BJ (cell line): Measurements from ENCODE around the gene RPL9. TPM values are rescaled to one million over a fixed set of nuclear protein-coding genes. Genes with fewer than 3 reads are reported as not detected.

ENCODE experiments used
- CTCF ChIA-PET: fragments of 350-600 bp; formaldehyde crosslinking; extraction: SDS; loops from one replicate; lab custom pipeline; 2021; ENCODE audit warnings: antibody characterized with exemption, inconsistent platforms; lab: Yijun Ruan, JAX
- POLR2A ChIA-PET: fragments of 300-600 bp; sonication (Branson Sonifier 250); formaldehyde crosslinking; extraction: SDS; loops from one replicate; lab custom pipeline; 2021; ENCODE audit warnings: antibody characterized with exemption; lab: Charles Lee
- DNase-seq: peaks from one replicate; pipeline ENCODE4 v3.0.0-alpha.2; 2011; ENCODE audit warnings: low read depth
- H3K27me3 ChIP-seq: 2 replicates; pipeline ENCODE4 v1.6.0; 2011; ENCODE audit warnings: low read length; ENCODE audit not compliant: control insufficient read depth, insufficient read depth
- H3K36me3 ChIP-seq: 2 replicates; pipeline ENCODE4 v1.5.1; 2011; ENCODE audit warnings: low read length; ENCODE audit not compliant: control insufficient read depth, insufficient read depth
- H3K4me3 ChIP-seq: 2 replicates; pipeline ENCODE4 v1.5.1; 2011; ENCODE audit warnings: low read depth, mild to moderate bottlenecking, control low read depth, low read length
- CTCF ChIP-seq: IDR thresholded peaks from 2 replicates; pipeline ENCODE4 v1.5.1; 2011; ENCODE audit warnings: low read depth, mild to moderate bottlenecking, control low read depth, inconsistent platforms, low read length, moderate library complexity; ENCODE audit not compliant: insufficient read depth
- polyA plus RNA-seq: library from polyadenylated mRNA; depleted of rRNA; stranded (reverse); fragments of >200 nt; gene quantifications from 2 replicates; pipeline ENCODE4 v1.2.3, GENCODE V29; 2011

Gene RPL9
- polyA plus RNA-seq, 1 experiment, result 458 TPM

GRCh38 chr4:39490322-39490721 lies 31.6 kb upstream of the RPL9 start:
- H3K36me3 ChIP-seq, result no peaks in the 10 kb centered on the region
- TF ChIP-seq CTCF, result no peak
- no peak for DNase-seq
- no peak overlapping the region for H3K4me3 ChIP-seq
- ChIA-PET CTCF (interaction anchor here (1.5 to 1.8 kb wide), 2 partner anchors 19 to 21 kb away, joined by 3 to 5 read pairs; no protein-coding TSS in a partner anchor), POLR2A (no interaction called here)
- H3K27me3 ChIP-seq, result no peaks in the 10 kb centered on the region

DNA sequence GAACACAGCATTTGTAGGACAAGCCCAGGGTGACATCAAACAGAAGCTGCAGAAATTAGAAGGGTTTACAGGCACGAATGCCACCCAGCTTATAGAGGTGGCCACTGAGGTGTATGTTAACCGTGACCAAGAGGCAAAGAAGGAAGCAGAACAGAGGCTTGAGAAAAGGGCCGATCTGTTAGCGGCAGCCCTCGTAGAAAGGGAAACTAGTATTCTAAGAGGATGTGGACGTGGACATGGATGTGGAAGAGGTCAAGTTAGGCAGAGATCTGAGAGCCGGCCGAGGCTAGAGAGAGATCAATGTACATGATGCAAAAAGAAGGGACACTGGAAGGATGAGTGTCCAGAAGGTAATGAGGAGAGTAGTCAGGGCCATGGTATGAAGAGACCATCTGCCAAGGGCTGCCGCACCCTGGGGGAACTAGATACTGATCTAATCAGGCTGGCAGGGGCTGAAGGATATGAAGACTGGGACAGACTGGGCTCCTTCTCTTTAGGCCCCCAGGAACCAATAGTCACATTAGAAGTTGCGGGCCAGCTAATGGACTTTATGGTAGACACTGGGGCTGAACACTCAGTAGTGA lies 27.6 kb upstream of the RPL9 start:
- H3K36me3 ChIP-seq, result no peaks in the 10 kb centered on the region
- H3K27me3 ChIP-seq, result no peaks in the 10 kb centered on the region
- DNase-seq, result no peak
- no peak overlapping the region for H3K4me3 ChIP-seq
- CTCF ChIA-PET, result no interaction called here
- POLR2A ChIA-PET, result no interaction called here
- no peak for TF ChIP-seq CTCF

GRCh38 chr4:39484582-39485272 lies 26.0 kb upstream of the RPL9 start:
- DNase-seq, result no peak
- no peak for TF ChIP-seq CTCF
- ChIA-PET POLR2A (no interaction called here), CTCF (interaction anchor here (1.3 kb wide), 1 partner anchor 15 kb away, joined by 3 read pairs; no protein-coding TSS in a partner anchor)
- Histone ChIP-seq H3K36me3 (no peaks in the 10 kb centered on the region), H3K4me3 (no peak overlapping the region), H3K27me3 (no peaks in the 10 kb centered on the region)

- DNase-seq, result no peak
- H3K36me3 ChIP-seq, result no peaks in the 10 kb centered on the region
- POLR2A ChIA-PET, result no interaction called here
- no peak overlapping the region for H3K4me3 ChIP-seq
- H3K27me3 ChIP-seq, result no peaks in the 10 kb centered on the region
- TF ChIP-seq CTCF, result no peak
- CTCF ChIA-PET, result interaction anchor here (1.1 kb wide), 1 partner anchor 177 kb away, joined by 3 read pairs; no protein-coding TSS in a partner anchor
Observed at GRCh38 chr4:39480902-39481695, 22.4 kb upstream of the RPL9 start.

- Histone ChIP-seq H3K4me3 (no peak overlapping the region), H3K36me3 (no peaks in the 10 kb centered on the region), H3K27me3 (no peaks in the 10 kb centered on the region)
- POLR2A ChIA-PET, result no interaction called here
- TF ChIP-seq CTCF, result no peak
- DNase-seq, result no peak
- CTCF ChIA-PET, result interaction anchor here (1.1 kb wide), 1 partner anchor 178 kb away, joined by 3 read pairs; no protein-coding TSS in a partner anchor
Observed at GRCh38 chr4:39480251-39480650, 21.5 kb upstream of the RPL9 start.
